ENCODE measurements around the gene PNPLA3. TPM values are rescaled to one million over a fixed set of nuclear protein-coding genes. Genes with fewer than 3 reads are reported as not detected.

The PNPLA3 gene
- total RNA-seq, 3 donors from 2014 or later, result 2.4 to 3.1 (median 2.9) TPM

DNA sequence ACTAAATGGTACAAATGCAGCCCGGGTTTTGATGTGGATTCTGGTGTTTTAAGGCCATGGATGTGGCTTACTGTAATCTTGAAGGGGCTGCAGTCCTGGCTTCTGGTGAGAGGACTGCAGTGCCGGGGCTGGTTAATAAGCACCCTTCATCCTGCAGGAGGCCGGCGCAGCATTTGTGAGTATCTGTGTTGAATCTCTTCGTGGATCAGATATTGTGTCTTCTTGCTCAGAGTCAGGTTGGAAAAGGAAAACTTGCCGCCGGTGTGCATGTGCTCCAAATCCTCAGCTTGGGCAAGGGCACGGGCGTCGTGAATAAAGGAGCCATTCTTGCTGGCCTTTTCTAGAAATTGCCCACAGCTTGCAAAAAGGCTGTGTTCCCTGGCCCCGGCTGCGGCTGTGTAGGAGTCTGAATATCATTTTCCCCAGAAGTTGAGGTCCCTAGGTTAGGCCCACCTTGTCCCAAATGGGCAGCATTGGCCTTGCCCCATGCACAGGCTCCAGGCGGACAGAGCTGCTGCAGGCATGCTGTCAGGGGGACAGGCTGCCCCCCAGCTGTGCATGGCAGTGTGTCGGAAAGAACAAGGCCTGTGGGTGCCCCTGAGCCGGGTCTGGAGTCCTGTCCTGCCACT is 71.6 kb downstream of the PNPLA3 start:
- H3K4me1 ChIP-seq, result no peaks in the 10 kb centered on the region
- TF ChIP-seq, protein P1, sequence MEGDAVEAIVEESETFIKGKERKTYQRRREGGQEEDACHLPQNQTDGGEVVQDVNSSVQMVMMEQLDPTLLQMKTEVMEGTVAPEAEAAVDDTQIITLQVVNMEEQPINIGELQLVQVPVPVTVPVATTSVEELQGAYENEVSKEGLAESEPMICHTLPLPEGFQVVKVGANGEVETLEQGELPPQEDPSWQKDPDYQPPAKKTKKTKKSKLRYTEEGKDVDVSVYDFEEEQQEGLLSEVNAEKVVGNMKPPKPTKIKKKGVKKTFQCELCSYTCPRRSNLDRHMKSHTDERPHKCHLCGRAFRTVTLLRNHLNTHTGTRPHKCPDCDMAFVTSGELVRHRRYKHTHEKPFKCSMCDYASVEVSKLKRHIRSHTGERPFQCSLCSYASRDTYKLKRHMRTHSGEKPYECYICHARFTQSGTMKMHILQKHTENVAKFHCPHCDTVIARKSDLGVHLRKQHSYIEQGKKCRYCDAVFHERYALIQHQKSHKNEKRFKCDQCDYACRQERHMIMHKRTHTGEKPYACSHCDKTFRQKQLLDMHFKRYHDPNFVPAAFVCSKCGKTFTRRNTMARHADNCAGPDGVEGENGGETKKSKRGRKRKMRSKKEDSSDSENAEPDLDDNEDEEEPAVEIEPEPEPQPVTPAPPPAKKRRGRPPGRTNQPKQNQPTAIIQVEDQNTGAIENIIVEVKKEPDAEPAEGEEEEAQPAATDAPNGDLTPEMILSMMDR (IDR thresholded peaks at IDR 0.05), result no peak
- TF ChIP-seq POLR2A (IDR thresholded peaks at IDR 0.05), result no peak
- TF ChIP-seq POLR2AphosphoS5 (IDR thresholded peaks at IDR 0.05), result no peak
- no peaks in the 10 kb centered on the region for H3K9me3 ChIP-seq
- intact Hi-C loops (cut with DNase I; ENCODE audit: low total_unique reads), result loop anchor here (5.0 to 10.0 kb wide), 2 partner anchors 437 to 630 kb away; no protein-coding TSS in a partner anchor
- H3K27me3 ChIP-seq, result no peaks in the 10 kb centered on the region
- no peak overlapping the region for H3K4me3 ChIP-seq
- DNase-seq (ENCODE audit: low spot score in 2 of 2), result no peak
- no peaks in the 10 kb centered on the region for H3K36me3 ChIP-seq
- no peak overlapping the region for H3K27ac ChIP-seq

DNA sequence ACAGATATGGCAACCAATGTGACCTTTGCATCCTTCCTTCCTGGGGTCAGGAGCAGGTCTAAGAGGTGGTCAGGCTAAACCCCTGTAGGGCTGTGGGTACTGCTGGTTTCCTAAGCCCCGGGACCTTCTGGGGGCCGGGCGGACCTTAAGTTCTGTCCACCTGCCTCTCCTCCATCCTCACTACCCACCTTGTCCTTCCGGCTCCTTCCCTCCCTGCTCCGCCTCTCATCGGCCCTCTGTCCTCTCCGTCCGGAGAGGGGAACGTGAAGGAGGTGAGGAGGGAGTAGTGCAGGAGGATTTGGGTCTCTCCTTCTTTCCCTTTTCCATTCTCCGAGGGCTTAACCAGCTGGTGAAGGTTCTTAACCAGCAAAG is 72.2 kb downstream of the PNPLA3 start:
- H3K36me3 ChIP-seq, result no peaks in the 10 kb centered on the region
- H3K27me3 ChIP-seq, result no peaks in the 10 kb centered on the region
- H3K4me1 ChIP-seq, result no peaks in the 10 kb centered on the region
- peak overlapping the region in 1 of 3 donors; percentile 3 for H3K4me3 ChIP-seq
- DNase-seq (ENCODE audit: low spot score in 2 of 2), result no peak
- H3K9me3 ChIP-seq, result no peaks in the 10 kb centered on the region
- no peak overlapping the region for H3K27ac ChIP-seq
- TF ChIP-seq POLR2A (IDR thresholded peaks at IDR 0.05) (no peak), POLR2AphosphoS5 (IDR thresholded peaks at IDR 0.05) (no peak)
- TF ChIP-seq, protein P1 (IDR thresholded peaks at IDR 0.05), result no peak
- intact Hi-C loops (cut with DNase I; ENCODE audit: low total_unique reads), result loop anchor here (5.0 to 10.0 kb wide), 2 partner anchors 437 to 629 kb away; no protein-coding TSS in a partner anchor

DNA sequence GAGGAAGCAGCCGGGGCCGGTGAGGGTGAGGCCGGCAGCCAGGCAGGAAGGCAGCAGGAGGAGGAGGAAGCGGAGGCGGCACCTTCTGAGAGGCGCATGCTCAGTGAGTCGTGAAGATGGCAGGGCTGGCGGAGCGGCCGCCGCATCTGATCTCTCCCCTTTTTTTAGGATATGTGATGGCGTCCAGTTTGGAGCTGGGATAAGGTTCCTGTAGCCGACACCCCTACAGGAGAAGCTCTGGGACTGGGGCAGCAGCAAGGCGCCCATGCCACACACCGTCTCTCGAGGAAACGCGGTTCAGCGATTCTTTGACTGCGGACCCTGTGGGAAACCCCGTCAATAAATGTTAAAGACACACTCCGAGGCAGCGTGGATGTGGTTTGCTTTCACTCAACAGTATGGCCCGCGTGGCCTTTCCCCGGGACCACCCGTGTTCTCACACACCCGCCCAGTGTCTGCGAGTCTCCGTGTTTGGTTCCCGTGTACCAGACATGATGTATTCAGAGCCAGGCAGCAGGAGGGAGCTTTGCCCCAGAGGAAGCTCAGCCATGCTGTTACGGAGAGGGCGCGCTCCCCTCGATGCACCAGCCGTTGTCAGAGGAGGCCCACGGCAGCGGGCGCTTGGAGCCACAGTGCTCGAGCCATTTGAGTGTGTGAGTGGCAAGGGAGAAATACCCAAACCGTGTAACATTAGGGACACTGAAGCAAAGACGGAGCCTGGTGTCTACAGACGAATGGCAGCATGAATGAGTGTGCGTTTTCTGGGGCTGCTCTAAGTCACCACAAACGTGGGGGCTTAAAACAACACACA is 72.8 kb downstream of the PNPLA3 start:
- no peak for DNase-seq (ENCODE audit: low spot score in 2 of 2)
- H3K36me3 ChIP-seq, result no peaks in the 10 kb centered on the region
- H3K4me1 ChIP-seq, result no peaks in the 10 kb centered on the region
- intact Hi-C loops (cut with DNase I; ENCODE audit: low total_unique reads), result loop anchor here (5.0 to 10.0 kb wide), 2 partner anchors 436 to 628 kb away; no protein-coding TSS in a partner anchor
- peak overlapping the region in 1 of 3 donors; percentile 3 for H3K4me3 ChIP-seq
- no peak overlapping the region for H3K27ac ChIP-seq
- no peak for TF ChIP-seq POLR2AphosphoS5 (IDR thresholded peaks at IDR 0.05)
- TF ChIP-seq, protein P1 (IDR thresholded peaks at IDR 0.05), result no peak
- TF ChIP-seq POLR2A (IDR thresholded peaks at IDR 0.05), result no peak
- H3K27me3 ChIP-seq, result no peaks in the 10 kb centered on the region
- H3K9me3 ChIP-seq, result no peaks in the 10 kb centered on the region

DNA sequence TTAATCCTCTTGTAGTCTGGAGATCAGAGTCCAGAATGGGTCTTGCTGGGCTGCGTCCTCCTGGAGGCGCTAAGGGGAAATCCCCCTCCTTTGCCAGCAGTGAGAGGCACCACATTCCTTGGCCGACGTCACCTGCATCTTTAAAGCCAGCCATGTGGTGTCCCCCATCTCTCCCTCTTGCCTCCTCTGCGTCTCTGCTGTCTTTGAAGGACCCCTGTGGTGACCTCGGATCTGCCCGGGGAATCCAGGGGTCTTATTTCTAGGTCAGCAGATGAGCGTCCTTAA is 73.3 kb downstream of the PNPLA3 start:
- no peaks in the 10 kb centered on the region for H3K4me1 ChIP-seq
- H3K27me3 ChIP-seq, result no peaks in the 10 kb centered on the region
- no peak overlapping the region for H3K4me3 ChIP-seq
- DNase-seq (ENCODE audit: low spot score in 2 of 2), result no peak
- H3K27ac ChIP-seq, result no peak overlapping the region
- no peak for TF ChIP-seq POLR2AphosphoS5 (IDR thresholded peaks at IDR 0.05)
- TF ChIP-seq, protein P1 (IDR thresholded peaks at IDR 0.05), result no peak
- TF ChIP-seq POLR2A (IDR thresholded peaks at IDR 0.05), result no peak
- H3K36me3 ChIP-seq, result no peaks in the 10 kb centered on the region
- intact Hi-C loops (cut with DNase I; ENCODE audit: low total_unique reads), result loop anchor here (5.0 to 10.0 kb wide), 2 partner anchors 435 to 628 kb away; no protein-coding TSS in a partner anchor
- H3K9me3 ChIP-seq, result no peaks in the 10 kb centered on the region

Other genes with a start within 250 kb of the PNPLA3 start
- 1 to 10 TPM; 3.0 to 9.8 (median 5.9) TPM for gene EFCAB6, start 111.5 kb upstream of the PNPLA3 start, total RNA-seq
- gene SULT4A1, start 61.3 kb upstream of the PNPLA3 start, total RNA-seq, result 1 to 10 TPM in 1 of 3 donors, under 1 TPM in 1, not detected in 1; 0.98 to 2.9 TPM
- gene PNPLA5, start 31.8 kb upstream of the PNPLA3 start, total RNA-seq, result not detected
- 10 to 100 TPM; 36.1 to 40.6 (median 36.4) TPM for gene SAMM50, start 31.6 kb downstream of the PNPLA3 start, total RNA-seq
- 10 to 100 TPM; 12.3 to 57.6 (median 21.6) TPM for gene PARVB, start 100.5 kb downstream of the PNPLA3 start, total RNA-seq